Right forelimb (tissue), 1 donor: Measurements from ENCODE around the gene FRAT2.

Experiments used
- DNase-seq: peaks from one replicate; pipeline ENCODE4 v3.0.0-alpha.2; 2018

FRAT2 gene

GRCh38 chr10:97334370-97335175 is at the start of gene FRAT2:
TSS of gene FRAT2 (minus strand) at chr10:97334729. CDS start at chr10:97334572, 157 bp downstream.
- DNase-seq: peak; percentile 96

GRCh38 chr10:97384156-97384555 is 49.6 kb upstream of the FRAT2 start:
- no peak for DNase-seq

GRCh38 chr10:97383159-97383558 is 48.6 kb upstream of the FRAT2 start:
- DNase-seq: no peak

- DNase-seq: no peak
These were observed 47.1 kb upstream of the FRAT2 start for GRCh38 chr10:97381626-97382025.

- no peak for DNase-seq
These were observed 46.0 kb upstream of the FRAT2 start for GRCh38 chr10:97380516-97380915.

GRCh38 chr10:97378933-97379921 is 44.7 kb upstream of the FRAT2 start:
- no peak for DNase-seq

- DNase-seq: no peak
These were observed 41.9 kb upstream of the FRAT2 start for GRCh38 chr10:97376413-97376812.

GRCh38 chr10:97373456-97373855 is 38.9 kb upstream of the FRAT2 start:
- DNase-seq: no peak

GRCh38 chr10:97372233-97372875 is 37.8 kb upstream of the FRAT2 start:
- DNase-seq: no peak

GRCh38 chr10:97371696-97372095 is 37.2 kb upstream of the FRAT2 start:
- no peak for DNase-seq

GRCh38 chr10:97367126-97367649 is 32.7 kb upstream of the FRAT2 start:
- no peak for DNase-seq

GRCh38 chr10:97366572-97366971 is 32.0 kb upstream of the FRAT2 start:
- no peak for DNase-seq

- no peak for DNase-seq
These were observed 31.3 kb upstream of the FRAT2 start for GRCh38 chr10:97365761-97366351.

GRCh38 chr10:97363071-97363470 is 28.5 kb upstream of the FRAT2 start:
- DNase-seq: no peak

GRCh38 chr10:97362310-97363033 is 27.9 kb upstream of the FRAT2 start:
- no peak for DNase-seq

GRCh38 chr10:97361537-97361901 is 27.0 kb upstream of the FRAT2 start:
- DNase-seq: no peak

GRCh38 chr10:97360705-97361536 is 26.4 kb upstream of the FRAT2 start:
- no peak for DNase-seq

GRCh38 chr10:97358781-97359180 is 24.3 kb upstream of the FRAT2 start:
- DNase-seq: no peak

- no peak for DNase-seq
These were observed 23.8 kb upstream of the FRAT2 start for GRCh38 chr10:97358349-97358748.

- DNase-seq: no peak
These were observed 22.4 kb upstream of the FRAT2 start for GRCh38 chr10:97356918-97357317.
